Vagina (tissue), 2 donors: ENCODE results near the gene FABP6. TPM values are rescaled to one million over a fixed set of nuclear protein-coding genes. Genes with fewer than 3 reads are reported as not detected.

Experiments
- DNase-seq, 2 donors: peaks; one replicate each; pipeline ENCODE4 v3.0.0-alpha.2; 2017; ENCODE audit errors: extremely low spot score in 2 of 2
- H3K27ac ChIP-seq: fragments of 200-600 bp; sonication (generic); one replicate; pipeline ENCODE4 v1.5.1; 2019
- H3K27me3 ChIP-seq: fragments of 200-600 bp; sonication (generic); one replicate; pipeline ENCODE4 v1.5.1; 2019
- H3K36me3 ChIP-seq, 2 donors: fragments of 200-600 bp; sonication (generic); one replicate each; pipeline ENCODE4 v1.5.1; 2017 to 2019
- H3K4me1 ChIP-seq: fragments of 200-600 bp; sonication (generic); one replicate; pipeline ENCODE4 v1.5.1; 2019
- H3K4me3 ChIP-seq, 2 donors: fragments of 200-600 bp; sonication (generic); 1 replicate in 1 of 2; 2 replicates in 1 of 2; pipeline ENCODE4 v1.5.1; 2016 to 2019
- H3K9me3 ChIP-seq: fragments of 200-600 bp; sonication (generic); one replicate; pipeline ENCODE4 v1.5.1; 2019
- POLR2A ChIP-seq, 2 donors: fragments of 450-650 bp; IDR thresholded peaks; one replicate each; pipeline ENCODE4 v1.6.1; 2017; ENCODE audit warnings: antibody characterized with exemption in 2 of 2, mild to moderate bottlenecking in 2 of 2, moderate library complexity in 2 of 2
- POLR2AphosphoS5 ChIP-seq, 2 donors: sonication (generic); formaldehyde crosslinking; IDR thresholded peaks; one replicate each; pipeline ENCODE4 v1.9.0; 2017; ENCODE audit warnings: antibody characterized with exemption in 2 of 2, mild to moderate bottlenecking in 2 of 2, low read depth in 1 of 2; ENCODE audit not compliant: insufficient read depth in 1 of 2
- intact Hi-C: fragments of 100-400 bp; cut with DNase I; formaldehyde crosslinking; loops from one replicate; pipeline ENCODE4 v1.15.1; 2023
- total RNA-seq: library from RNA; depleted of rRNA; stranded (reverse); fragments of >200 nt; gene quantifications from one replicate; pipeline ENCODE4 v1.2.3, GENCODE V29; 2016
- TF ChIP-seq, protein P1 (sequence below), 3 experiments: fragments of 450-650 bp in 2 of 3; fragments of 200-600 bp in 1 of 3; sonication (generic) in 1 of 3; IDR thresholded peaks; one replicate each; pipeline ENCODE4 v1.5.1; 2017 to 2019; ENCODE audit warnings: antibody characterized with exemption in 3 of 3, mild to moderate bottlenecking in 2 of 3, moderate library complexity in 2 of 3

Gene FABP6
- total RNA-seq, 1 donor from 2014 or later: 2.9 TPM

DNA sequence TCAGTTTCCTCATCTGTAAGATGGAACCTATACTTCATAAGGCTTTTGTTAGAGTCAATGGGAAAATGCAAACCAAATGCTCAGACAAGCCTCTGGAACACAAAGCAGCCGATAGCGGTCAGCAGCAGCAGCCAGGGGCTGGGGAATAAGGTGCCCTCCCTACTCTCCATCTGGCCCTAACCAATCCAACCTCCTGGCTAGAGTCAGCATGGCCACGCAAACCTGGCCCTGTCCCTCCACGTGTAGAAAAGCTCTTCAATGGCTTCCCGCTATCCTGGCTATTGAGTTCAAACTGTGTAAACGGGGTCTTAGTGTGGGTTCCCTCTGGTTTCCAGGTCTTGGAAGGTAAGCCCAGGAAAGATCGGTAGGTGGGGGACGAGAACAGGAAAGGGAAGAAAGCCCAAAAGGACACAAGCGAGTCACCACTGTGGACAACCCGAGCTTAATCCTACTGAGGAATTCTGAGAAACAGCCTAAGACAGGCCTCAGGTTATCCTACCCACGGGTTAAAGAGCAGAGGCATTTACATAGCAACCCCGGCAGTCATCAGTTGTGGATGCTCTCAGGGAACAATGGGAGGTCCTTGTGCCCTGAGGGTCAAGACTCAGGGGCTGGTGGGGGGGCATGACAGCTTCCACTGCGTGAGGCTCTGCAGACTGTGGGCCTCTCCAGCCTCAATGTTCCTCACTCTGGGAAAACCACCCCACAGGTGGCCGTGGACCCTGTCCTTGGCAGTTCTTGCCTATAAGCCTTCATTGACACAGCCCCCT is 30.9 kb downstream of the FABP6 start:
- peaks cover 20% of the 10 kb centered on the region for H3K4me1 ChIP-seq
- H3K4me3 ChIP-seq: no peak overlapping the region
- peaks cover 0 to 1% of the 10 kb centered on the region in 2 donors for H3K36me3 ChIP-seq
- TF ChIP-seq, protein P1, sequence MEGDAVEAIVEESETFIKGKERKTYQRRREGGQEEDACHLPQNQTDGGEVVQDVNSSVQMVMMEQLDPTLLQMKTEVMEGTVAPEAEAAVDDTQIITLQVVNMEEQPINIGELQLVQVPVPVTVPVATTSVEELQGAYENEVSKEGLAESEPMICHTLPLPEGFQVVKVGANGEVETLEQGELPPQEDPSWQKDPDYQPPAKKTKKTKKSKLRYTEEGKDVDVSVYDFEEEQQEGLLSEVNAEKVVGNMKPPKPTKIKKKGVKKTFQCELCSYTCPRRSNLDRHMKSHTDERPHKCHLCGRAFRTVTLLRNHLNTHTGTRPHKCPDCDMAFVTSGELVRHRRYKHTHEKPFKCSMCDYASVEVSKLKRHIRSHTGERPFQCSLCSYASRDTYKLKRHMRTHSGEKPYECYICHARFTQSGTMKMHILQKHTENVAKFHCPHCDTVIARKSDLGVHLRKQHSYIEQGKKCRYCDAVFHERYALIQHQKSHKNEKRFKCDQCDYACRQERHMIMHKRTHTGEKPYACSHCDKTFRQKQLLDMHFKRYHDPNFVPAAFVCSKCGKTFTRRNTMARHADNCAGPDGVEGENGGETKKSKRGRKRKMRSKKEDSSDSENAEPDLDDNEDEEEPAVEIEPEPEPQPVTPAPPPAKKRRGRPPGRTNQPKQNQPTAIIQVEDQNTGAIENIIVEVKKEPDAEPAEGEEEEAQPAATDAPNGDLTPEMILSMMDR (IDR thresholded peaks at IDR 0.05): no peak
- TF ChIP-seq POLR2A (IDR thresholded peaks at IDR 0.05) (no peak), POLR2AphosphoS5 (IDR thresholded peaks at IDR 0.05; ENCODE audit: insufficient read depth in 1 of 2, low read depth in 1 of 2) (no peak)
- no peaks in the 10 kb centered on the region for H3K27me3 ChIP-seq
- intact Hi-C loops: no loop called here
- H3K27ac ChIP-seq: no peak overlapping the region
- H3K9me3 ChIP-seq: no peaks in the 10 kb centered on the region
- DNase-seq: no peak

DNA sequence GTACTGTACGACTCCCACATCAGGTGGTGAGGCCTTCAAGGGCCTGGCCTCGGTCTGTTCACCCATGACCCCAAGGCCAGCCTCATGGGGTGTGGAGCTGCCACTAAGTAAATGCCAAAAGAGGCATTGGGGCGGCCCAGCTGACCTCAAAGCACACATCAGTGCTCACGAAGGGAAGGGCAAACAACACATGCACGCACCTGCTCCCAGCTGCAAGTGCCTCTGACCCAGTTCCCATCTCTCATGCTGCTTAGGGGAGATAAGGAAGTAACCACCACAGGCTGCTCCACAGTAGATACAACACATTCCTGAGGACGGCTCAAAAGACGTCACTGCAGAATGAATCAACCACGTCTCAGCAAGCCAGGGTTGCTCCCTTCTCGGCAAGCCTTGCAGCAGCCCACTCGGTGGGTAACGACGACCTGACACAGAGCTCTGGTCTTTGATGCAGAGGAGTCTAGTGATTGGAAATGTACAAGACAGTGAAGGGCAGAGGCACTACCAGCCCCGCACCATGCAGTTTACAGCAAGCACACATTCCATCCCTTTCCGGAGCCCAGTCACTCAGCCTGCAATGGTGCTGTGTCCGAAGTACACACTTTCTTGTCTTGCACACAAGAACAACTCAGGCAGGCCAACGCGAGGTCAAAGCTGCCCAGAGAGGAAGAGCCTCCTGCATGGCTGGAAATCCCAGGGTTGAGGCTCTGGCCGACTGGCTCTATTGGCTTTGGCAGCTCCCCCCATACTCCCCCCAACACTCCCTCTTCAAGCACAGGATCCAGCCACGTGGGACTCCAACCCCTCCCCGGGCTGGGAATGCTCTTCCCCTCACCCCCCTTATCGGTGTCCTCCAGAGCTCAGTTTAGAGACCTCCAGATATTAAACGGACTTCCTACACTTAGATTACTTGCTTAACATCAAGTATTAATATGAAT is 31.8 kb downstream of the FABP6 start:
- no peaks in the 10 kb centered on the region for H3K27me3 ChIP-seq
- DNase-seq: no peak
- H3K9me3 ChIP-seq: no peaks in the 10 kb centered on the region
- no peaks in the 10 kb centered on the region for H3K36me3 ChIP-seq
- intact Hi-C loops: no loop called here
- H3K27ac ChIP-seq: no peak overlapping the region
- TF ChIP-seq POLR2A (IDR thresholded peaks at IDR 0.05) (no peak), POLR2AphosphoS5 (IDR thresholded peaks at IDR 0.05; ENCODE audit: insufficient read depth in 1 of 2, low read depth in 1 of 2) (no peak)
- TF ChIP-seq, protein P1 (IDR thresholded peaks at IDR 0.05): no peak
- H3K4me1 ChIP-seq: peaks cover 20% of the 10 kb centered on the region
- no peak overlapping the region for H3K4me3 ChIP-seq

DNA sequence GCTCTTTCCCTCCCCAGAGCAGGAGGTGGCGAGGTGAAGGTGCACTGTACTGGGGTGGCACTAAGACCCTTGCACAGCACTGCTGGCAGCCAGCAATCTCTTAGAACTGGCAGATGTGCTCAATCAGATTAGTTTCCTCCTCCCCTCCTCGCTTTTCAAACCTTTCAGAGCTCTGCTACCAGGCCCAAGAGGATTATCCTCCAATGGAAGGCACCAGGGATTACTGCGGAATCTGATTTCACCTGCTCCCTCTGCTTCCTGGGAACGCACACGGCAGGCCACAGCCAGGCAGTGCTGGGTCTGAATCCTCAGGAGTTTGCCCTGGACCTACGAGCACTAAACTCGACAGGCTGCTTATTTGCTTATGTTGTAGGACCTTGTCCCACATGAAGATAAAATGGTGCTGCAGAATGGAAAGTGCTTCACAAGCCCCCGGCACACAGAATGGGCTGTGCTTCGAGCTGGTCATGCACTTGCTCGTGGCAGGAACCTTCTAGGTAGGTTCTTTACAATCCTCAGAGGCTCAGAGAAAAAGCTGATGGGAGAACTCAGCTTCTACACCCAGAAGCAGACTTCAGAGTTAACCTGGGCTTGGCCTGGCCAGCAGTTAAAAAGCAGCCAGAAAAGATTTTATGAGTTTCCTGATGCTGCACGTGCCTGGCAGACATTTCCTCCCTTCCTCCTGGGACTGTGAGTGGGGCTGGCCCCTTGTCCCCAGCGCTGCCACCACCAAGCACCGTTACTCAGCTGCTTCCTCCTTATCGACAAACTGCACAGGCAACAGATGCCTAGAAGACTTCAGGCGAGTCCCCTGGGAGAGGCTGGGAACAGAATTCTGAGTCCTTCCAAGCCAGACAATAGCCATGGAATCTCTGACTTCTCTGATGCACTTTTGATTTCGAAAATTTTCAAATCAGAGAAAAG is 33.1 kb downstream of the FABP6 start:
- TF ChIP-seq POLR2A (IDR thresholded peaks at IDR 0.05): no peak
- Histone ChIP-seq H3K4me3 (no peak overlapping the region), H3K36me3 (no peaks in the 10 kb centered on the region), H3K27ac (no peak overlapping the region), H3K9me3 (no peaks in the 10 kb centered on the region), H3K27me3 (no peaks in the 10 kb centered on the region), H3K4me1 (peaks cover 20% of the 10 kb centered on the region)
- intact Hi-C loops: no loop called here
- DNase-seq: no peak

DNA sequence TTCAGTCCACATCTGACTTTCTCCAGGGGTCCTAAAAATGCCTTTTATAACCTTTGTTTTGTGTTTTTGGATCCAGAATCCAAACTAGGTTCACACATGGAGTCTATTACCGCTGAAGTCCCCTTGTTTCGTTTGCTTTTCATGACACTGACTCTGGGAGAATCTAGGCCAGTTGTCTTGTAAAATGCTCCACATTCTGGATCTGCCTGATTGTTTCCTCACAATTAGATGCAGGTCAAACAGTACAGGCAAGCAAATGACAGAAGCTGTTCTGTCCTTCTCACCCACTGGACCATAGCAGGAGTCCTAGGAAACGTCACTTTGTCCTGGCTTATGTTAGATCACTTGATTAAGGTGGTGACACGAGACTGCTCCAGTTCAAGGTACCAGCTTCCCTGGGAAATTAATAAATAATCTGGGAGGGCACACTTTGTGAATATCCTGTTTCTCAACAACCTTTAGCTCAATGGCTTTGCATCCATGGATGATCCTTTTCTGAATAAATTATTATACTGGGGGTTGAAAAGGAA is 34.1 kb downstream of the FABP6 start:
- H3K36me3 ChIP-seq: no peaks in the 10 kb centered on the region
- H3K27me3 ChIP-seq: no peaks in the 10 kb centered on the region
- no peak for DNase-seq
- intact Hi-C loops: no loop called here
- H3K9me3 ChIP-seq: no peaks in the 10 kb centered on the region
- TF ChIP-seq, protein P1 (IDR thresholded peaks at IDR 0.05): no peak
- TF ChIP-seq POLR2AphosphoS5 (IDR thresholded peaks at IDR 0.05; ENCODE audit: insufficient read depth in 1 of 2, low read depth in 1 of 2) (no peak), POLR2A (IDR thresholded peaks at IDR 0.05) (no peak)
- peaks cover 21% of the 10 kb centered on the region for H3K4me1 ChIP-seq
- no peak overlapping the region for H3K4me3 ChIP-seq
- H3K27ac ChIP-seq: no peak overlapping the region

DNA sequence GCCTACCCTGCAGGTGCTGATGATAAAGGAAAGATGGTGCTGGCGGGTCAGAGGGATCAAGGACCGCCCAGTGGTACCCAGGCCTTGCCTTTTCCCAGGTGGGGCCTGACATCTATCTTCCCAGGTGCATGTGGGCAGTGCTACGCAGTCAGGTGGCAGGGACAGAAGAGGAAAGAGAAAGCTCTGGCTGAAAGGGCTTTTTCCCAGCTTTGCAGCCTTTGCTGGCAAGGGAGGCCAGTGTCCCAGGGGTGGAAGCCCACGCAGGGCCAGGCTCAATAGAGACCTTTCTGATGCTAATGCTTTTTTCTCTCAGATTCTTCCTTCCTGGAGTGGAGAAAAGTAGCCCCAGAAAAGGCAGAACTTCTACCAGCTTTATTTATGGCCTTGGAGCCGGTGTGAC is 36.7 kb downstream of the FABP6 start:
- intact Hi-C loops: no loop called here
- no peak for DNase-seq
- Histone ChIP-seq H3K4me1 (peaks cover 28% of the 10 kb centered on the region), H3K36me3 (no peaks in the 10 kb centered on the region), H3K9me3 (no peaks in the 10 kb centered on the region), H3K27ac (no peak overlapping the region), H3K27me3 (no peaks in the 10 kb centered on the region), H3K4me3 (no peak overlapping the region)
- TF ChIP-seq, protein P1 (IDR thresholded peaks at IDR 0.05): no peak
